Cardiac fibroblast (primary cell): ENCODE data around the gene HNRNPL.
"Not testable (repeated sequence)": the region's sequence is repeated elsewhere in the genome, so short reads cannot be mapped to it uniquely, and the experiment has no call there.

ENCODE experiments used
- DNase-seq, 2 donors: peaks; one replicate each; pipeline versions ENCODE4 v3.0.0 to v3.0.0-alpha.2; 2010; ENCODE audit warnings: low read depth in 2 of 2
- H3K4me3 ChIP-seq, 2 donors: replicated peaks in 1 of 2; 1 replicate in 1 of 2; 2 replicates in 1 of 2; pipeline ENCODE4 v1.5.1; 2011; ENCODE audit warnings: low read depth in 2 of 2, low read length in 2 of 2, mild to moderate bottlenecking in 2 of 2, moderate library complexity in 1 of 2
- CTCF ChIP-seq: IDR thresholded peaks from one replicate; pipeline ENCODE4 v1.5.1; 2011; ENCODE audit warnings: low read depth, mild to moderate bottlenecking, low read length, inconsistent platforms

The HNRNPL gene

GRCh38 chr19:38800577-38801347, 49.0 kb downstream of the HNRNPL start:
- no peak for DNase-seq
- no peak for TF ChIP-seq CTCF
- no peak overlapping the region for H3K4me3 ChIP-seq

- DNase-seq, result no peak
- no peak for TF ChIP-seq CTCF
- H3K4me3 ChIP-seq, result no peak overlapping the region
These were observed 50.7 kb downstream of the HNRNPL start for GRCh38 chr19:38799104-38799503.

- H3K4me3 ChIP-seq, DNase-seq: not testable (repeated sequence)
These were observed 52.0 kb downstream of the HNRNPL start for GRCh38 chr19:38797781-38798180.

- TF ChIP-seq CTCF, result no peak
- H3K4me3 ChIP-seq, result no peak overlapping the region
- no peak for DNase-seq
These were observed 53.6 kb downstream of the HNRNPL start for GRCh38 chr19:38796154-38796553.

- TF ChIP-seq CTCF, result no peak
- DNase-seq, result no peak
- H3K4me3 ChIP-seq, result no peak overlapping the region
These were observed 54.2 kb downstream of the HNRNPL start for GRCh38 chr19:38795549-38795948.

- TF ChIP-seq CTCF, result no peak
- no peak overlapping the region for H3K4me3 ChIP-seq
- DNase-seq, result no peak
These were observed 56.1 kb downstream of the HNRNPL start for GRCh38 chr19:38793671-38794070.

GRCh38 chr19:38793177-38793576, 56.6 kb downstream of the HNRNPL start:
- DNase-seq, result peak; percentile 55 to 63
- H3K4me3 ChIP-seq, result no peak overlapping the region
- no peak for TF ChIP-seq CTCF
